ENCODE data around the gene CD300LB.

DNA sequence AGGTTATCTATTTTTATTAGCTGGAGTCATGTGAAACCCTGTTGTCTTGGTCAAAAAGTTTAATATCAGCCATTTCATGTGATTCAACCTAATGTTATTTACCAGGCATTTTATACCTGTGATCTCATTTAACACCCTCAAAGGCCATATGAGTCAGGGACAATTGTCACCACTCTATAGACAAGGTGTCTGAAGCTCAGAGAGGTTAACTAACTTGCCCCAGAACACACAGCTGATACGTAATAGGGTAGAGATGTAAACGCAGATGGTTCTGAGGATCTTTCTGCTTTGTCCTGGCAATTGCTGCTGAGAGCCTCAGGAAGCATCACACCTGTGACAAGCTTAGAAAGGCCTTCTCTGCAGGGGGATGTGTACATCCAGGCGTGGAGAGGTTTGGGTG is 59.9 kb downstream of the CD300LB start:
- TF ChIP-seq, protein P1, sequence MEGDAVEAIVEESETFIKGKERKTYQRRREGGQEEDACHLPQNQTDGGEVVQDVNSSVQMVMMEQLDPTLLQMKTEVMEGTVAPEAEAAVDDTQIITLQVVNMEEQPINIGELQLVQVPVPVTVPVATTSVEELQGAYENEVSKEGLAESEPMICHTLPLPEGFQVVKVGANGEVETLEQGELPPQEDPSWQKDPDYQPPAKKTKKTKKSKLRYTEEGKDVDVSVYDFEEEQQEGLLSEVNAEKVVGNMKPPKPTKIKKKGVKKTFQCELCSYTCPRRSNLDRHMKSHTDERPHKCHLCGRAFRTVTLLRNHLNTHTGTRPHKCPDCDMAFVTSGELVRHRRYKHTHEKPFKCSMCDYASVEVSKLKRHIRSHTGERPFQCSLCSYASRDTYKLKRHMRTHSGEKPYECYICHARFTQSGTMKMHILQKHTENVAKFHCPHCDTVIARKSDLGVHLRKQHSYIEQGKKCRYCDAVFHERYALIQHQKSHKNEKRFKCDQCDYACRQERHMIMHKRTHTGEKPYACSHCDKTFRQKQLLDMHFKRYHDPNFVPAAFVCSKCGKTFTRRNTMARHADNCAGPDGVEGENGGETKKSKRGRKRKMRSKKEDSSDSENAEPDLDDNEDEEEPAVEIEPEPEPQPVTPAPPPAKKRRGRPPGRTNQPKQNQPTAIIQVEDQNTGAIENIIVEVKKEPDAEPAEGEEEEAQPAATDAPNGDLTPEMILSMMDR (conservative IDR thresholded peaks at IDR 0.05; ENCODE audit: low read length): no peak
- TF ChIP-seq EZH2phosphoT487 (IDR thresholded peaks at IDR 0.05; ENCODE audit: borderline replicate concordance): no peak
